HepG2 (cell line): ENCODE results near the gene TEAD4. TPM values are rescaled to one million over a fixed set of nuclear protein-coding genes. Genes with fewer than 3 reads are reported as not detected.
A peak's percentile ranks its signal among the peaks of the same experiment; 100 is the strongest.

Experiments
- ARID4A ChIP-seq: sonication (generic); formaldehyde crosslinking; IDR thresholded peaks from 2 replicates; pipeline ENCODE4 v1.5.0; 2020; ENCODE audit warnings: mild to moderate bottlenecking, missing genetic modification reagents, borderline replicate concordance
- ARNT2 ChIP-seq: sonication (generic); formaldehyde crosslinking; IDR thresholded peaks from 2 replicates; pipeline ENCODE4 v1.8.0; 2022; ENCODE audit warnings: mild to moderate bottlenecking, low read depth, missing genetic modification reagents, moderate library complexity
- BCLAF1 ChIP-seq: fragments of 450-650 bp; IDR thresholded peaks from 2 replicates; pipeline ENCODE4 v1.6.1; 2017; ENCODE audit warnings: mild to moderate bottlenecking
- CREBL2 ChIP-seq: sonication (generic); formaldehyde crosslinking; IDR thresholded peaks from 2 replicates; pipeline ENCODE4 v1.8.1; 2023; ENCODE audit warnings: missing genetic modification reagents, mild to moderate bottlenecking, borderline replicate concordance
- ETV6 ChIP-seq: sonication (generic); formaldehyde crosslinking; conservative IDR thresholded peaks from 2 replicates; pipeline ENCODE4 v1.4.0; 2020; ENCODE audit warnings: missing genetic modification reagents
- HOXA3 ChIP-seq: sonication (generic); formaldehyde crosslinking; IDR thresholded peaks from 2 replicates; pipeline ENCODE4 v1.5.0; 2020; ENCODE audit warnings: missing genetic modification reagents
- KLF12 ChIP-seq: sonication (generic); formaldehyde crosslinking; IDR thresholded peaks from 2 replicates; pipeline ENCODE4 v1.4.0; 2020; ENCODE audit warnings: missing genetic modification reagents, borderline replicate concordance
- MLLT10 ChIP-seq: sonication (generic); formaldehyde crosslinking; IDR thresholded peaks from 2 replicates; pipeline ENCODE4 v1.4.0; 2020; ENCODE audit warnings: missing genetic modification reagents
- NFYC ChIP-seq: IDR thresholded peaks from 2 replicates; pipeline ENCODE4 v1.6.1; 2016; ENCODE audit warnings: missing genetic modification reagents, missing compliant biosample characterization
- RBM39 ChIP-seq: fragments of 200-400 bp; formaldehyde crosslinking; IDR thresholded peaks from one replicate; pipeline ENCODE4 v1.6.1; 2018; ENCODE audit warnings: antibody characterized with exemption, mild to moderate bottlenecking, low read depth, low read length; ENCODE audit not compliant: poor library complexity, severe bottlenecking
- SIN3A ChIP-seq: IDR thresholded peaks from 2 replicates; pipeline ENCODE4 v1.6.1; 2011; ENCODE audit warnings: low read depth, mild to moderate bottlenecking, control low read depth, low read length, borderline replicate concordance
- ZNF235 ChIP-seq: sonication (generic); formaldehyde crosslinking; IDR thresholded peaks from 2 replicates; pipeline ENCODE4 v1.8.1; 2023; ENCODE audit warnings: mild to moderate bottlenecking, missing genetic modification reagents, borderline replicate concordance
- ZNF556 ChIP-seq: sonication (generic); formaldehyde crosslinking; IDR thresholded peaks from 2 replicates; pipeline ENCODE4 v1.4.0; 2020; ENCODE audit warnings: mild to moderate bottlenecking, missing genetic modification reagents, borderline replicate concordance
- ZNF768 ChIP-seq: sonication (generic); formaldehyde crosslinking; IDR thresholded peaks from 2 replicates; pipeline ENCODE4 v1.4.0; 2020; ENCODE audit warnings: missing genetic modification reagents
- ZNF770 ChIP-seq: sonication (generic); formaldehyde crosslinking; IDR thresholded peaks from 2 replicates; pipeline ENCODE4 v1.5.0; 2020; ENCODE audit warnings: mild to moderate bottlenecking, missing genetic modification reagents
- ZNF878 ChIP-seq: sonication (generic); formaldehyde crosslinking; IDR thresholded peaks from 2 replicates; pipeline ENCODE4 v1.8.1; 2023; ENCODE audit warnings: mild to moderate bottlenecking, missing genetic modification reagents, moderate library complexity
- polyA plus RNA-seq, 8 experiments: library from polyadenylated mRNA; depleted of rRNA in 3 of 8; stranded (reverse) in 7 of 8; unstranded in 1 of 8; fragments of >200 nt; fragmentation: Illumina TruSeq in 4 of 8; extraction: Trizol in 4 of 8; gene quantifications; 2 replicates each; pipeline versions ENCODE4 v1.2.1 to v1.2.3, GENCODE V29; 2011 to 2016; ENCODE audit warnings: low read depth in 4 of 8, missing spikeins in 1 of 8, mixed read lengths in 1 of 8; ENCODE audit not compliant: insufficient read depth in 1 of 8
- total RNA-seq, 5 experiments: library from RNA; depleted of rRNA; stranded (reverse); fragments of >200 nt; fragmentation: Illumina TruSeq; extraction: Trizol; gene quantifications; 2 replicates each; pipeline ENCODE4 v1.2.3, GENCODE V29; 2016; ENCODE audit warnings: low read depth in 1 of 5

Gene TEAD4
- total and polyA plus RNA-seq, 2 of the 13 experiments (the other 11 are each of a cell fraction or from before 2014, with no cell fraction given): 45.0 to 69.4 TPM

GRCh38 chr12:2958432-2959191, 585 bp upstream of the TEAD4 start (continued):
- TF ChIP-seq BCLAF1 (no peak), MLLT10 (CRISPR knock-in tag) (no peak), HOXA3 (CRISPR knock-in tag) (peak; percentile 36; the same call in 1 of the 2 replicates), ARID4A (CRISPR knock-in tag) (peak; percentile 46; the same call in 1 of the 2 replicates), ZNF878 (CRISPR knock-in tag) (0 out of 2 replicates have a peak, but pooled peaks have one; percentile 57), ARNT2 (no peak; the same call in 1 of the 2 replicates), CREBL2 (0 out of 2 replicates have a peak, but pooled peaks have one; percentile 62), ZNF768 (CRISPR knock-in tag) (no peak), SIN3A (0 out of 2 replicates have a peak, but pooled peaks have one; percentile 69), ZNF556 (CRISPR knock-in tag) (no peak; the same call in 1 of the 2 replicates), ETV6 (CRISPR knock-in tag) (no peak), ZNF770 (CRISPR knock-in tag) (no peak; the same call in 1 of the 2 replicates), ZNF235 (CRISPR knock-in tag) (no peak), NFYC (CRISPR knock-in tag) (no peak), RBM39 (no peak), KLF12 (CRISPR knock-in tag) (no peak)
